HL-60 (cell line): Measurements from ENCODE around the gene DAZAP1.
A peak's percentile ranks its signal among the peaks of the same experiment; 100 is the strongest.

ENCODE experiments used
- DNase-seq, 2 experiments: peaks; one replicate each; pipeline ENCODE4 v3.0.0-alpha.2; 2010 to 2020; ENCODE audit warnings: low read depth in 1 of 2, low spot score in 1 of 2
- H3K27ac ChIP-seq: fragments of 250-450 bp; sonication (Bioruptor Pico); replicated peaks from 2 replicates; pipeline ENCODE4 v1.5.1; 2020; ENCODE audit warnings: mild to moderate bottlenecking, moderate library complexity
- H3K27me3 ChIP-seq: fragments of 250-450 bp; sonication (Bioruptor Pico); 2 replicates; pipeline ENCODE4 v1.5.1; 2021; ENCODE audit warnings: mild to moderate bottlenecking, moderate library complexity; ENCODE audit not compliant: insufficient read depth, poor library complexity, severe bottlenecking
- H3K4me3 ChIP-seq: replicated peaks from 2 replicates; pipeline ENCODE4 v1.5.1; 2011; ENCODE audit warnings: mild to moderate bottlenecking, control low read depth, low read length; ENCODE audit not compliant: insufficient read depth
- CTCF ChIP-seq: IDR thresholded peaks from one replicate; pipeline ENCODE4 v1.5.1; 2011; ENCODE audit warnings: low read length, control low read depth, inconsistent platforms; ENCODE audit not compliant: insufficient read depth
- GABPA ChIP-seq: IDR thresholded peaks from 2 replicates; pipeline ENCODE4 v1.6.1; 2012; ENCODE audit warnings: low read depth
- POLR2AphosphoS5 ChIP-seq: IDR thresholded peaks from 2 replicates; pipeline ENCODE4 v1.6.1; 2012; ENCODE audit warnings: low read depth
- REST ChIP-seq: IDR thresholded peaks from 2 replicates; pipeline ENCODE4 v1.6.1; 2012; ENCODE audit warnings: low read depth; ENCODE audit not compliant: insufficient replicate concordance
- SPI1 ChIP-seq: IDR thresholded peaks from 2 replicates; pipeline ENCODE4 v1.6.1; 2012; ENCODE audit warnings: low read depth, mild to moderate bottlenecking, borderline replicate concordance

The DAZAP1 gene

GRCh38 chr19:1361601-1362386, 45.6 kb upstream of the DAZAP1 start:
- no peak overlapping the region for H3K4me3 ChIP-seq
- DNase-seq = no peak

GRCh38 chr19:1362387-1363257, 44.8 kb upstream of the DAZAP1 start:
- H3K4me3 ChIP-seq = no peak overlapping the region
- no peak for DNase-seq
- peak overlapping the region; percentile 72 for H3K27ac ChIP-seq
- H3K27me3 ChIP-seq = no peaks in the 10 kb centered on the region
- no peak for TF ChIP-seq SPI1
- TF ChIP-seq POLR2AphosphoS5 = no peak

More at GRCh38 chr19:1361601-1362386, 45.6 kb upstream of the DAZAP1 start:
- peak overlapping the region; percentile 64 for H3K27ac ChIP-seq
- TF ChIP-seq SPI1 = no peak
- no peak for TF ChIP-seq REST
- TF ChIP-seq POLR2AphosphoS5 = no peak
- TF ChIP-seq GABPA = no peak
- no peak for TF ChIP-seq CTCF
- no peaks in the 10 kb centered on the region for H3K27me3 ChIP-seq

GRCh38 chr19:1363599-1363998, 43.8 kb upstream of the DAZAP1 start:
- no peak for TF ChIP-seq GABPA
- TF ChIP-seq POLR2AphosphoS5 = no peak
- TF ChIP-seq REST = no peak
- no peak for TF ChIP-seq CTCF
- TF ChIP-seq SPI1 = peak; percentile 80
- H3K4me3 ChIP-seq = no peak overlapping the region
- peak overlapping the region; percentile 72 for H3K27ac ChIP-seq
- H3K27me3 ChIP-seq = no peaks in the 10 kb centered on the region
- peak in 1 of 2 experiments; percentile 63 for DNase-seq
